Activated gamma-delta T cell (primary cell): ENCODE data around the gene RNASEH2A.
A peak's percentile ranks its signal among the peaks of the same experiment; 100 is the strongest.

Experiments used
- DNase-seq: peaks from one replicate; lab custom pipeline; 2025; lab: John Stamatoyannopoulos, UW

The RNASEH2A gene

DNA sequence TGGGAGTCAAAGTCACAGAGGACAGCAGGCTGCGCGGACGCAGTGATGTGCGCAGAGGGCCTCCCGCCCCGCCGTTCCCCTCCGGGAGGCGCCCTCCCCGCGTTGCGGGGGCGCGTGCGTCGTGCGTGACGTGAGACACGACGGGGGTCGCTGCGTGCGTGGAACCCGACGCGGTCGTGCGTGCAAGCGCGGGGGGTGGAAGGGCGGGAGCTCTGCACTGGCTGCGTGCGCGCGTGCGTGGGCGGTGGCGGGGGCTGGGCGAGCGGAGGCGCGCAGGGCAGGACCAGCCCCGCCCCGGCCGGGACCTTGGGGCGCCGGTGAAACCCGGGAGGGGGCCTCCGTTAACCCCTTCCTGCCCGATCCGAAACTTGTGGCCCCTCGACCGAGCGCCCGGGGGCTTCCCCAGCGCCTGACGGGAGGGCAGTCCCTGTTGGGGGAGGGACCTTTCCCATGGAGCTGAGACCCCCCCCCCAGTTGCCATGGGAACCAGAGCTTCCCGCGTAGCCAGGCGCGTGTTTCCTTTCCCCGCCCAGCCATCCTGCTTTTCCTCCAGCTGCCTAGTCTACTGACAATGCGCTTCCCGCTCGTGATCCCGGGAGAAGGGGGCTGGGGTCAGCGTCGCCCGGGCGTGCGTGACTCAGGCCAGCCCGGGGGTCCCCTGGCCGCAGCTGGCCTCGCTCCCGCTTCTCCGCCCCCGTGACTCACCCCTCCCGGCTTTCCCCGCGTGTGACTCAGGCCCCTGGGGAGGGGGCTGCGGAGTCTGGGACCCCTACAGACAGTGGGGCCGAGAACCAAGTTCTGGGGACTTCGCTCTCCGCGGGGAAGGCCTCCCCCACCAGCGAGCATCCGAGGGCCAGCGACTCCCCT is 23.7 kb upstream of the RNASEH2A start:
- peak; percentile 95 for DNase-seq

DNA sequence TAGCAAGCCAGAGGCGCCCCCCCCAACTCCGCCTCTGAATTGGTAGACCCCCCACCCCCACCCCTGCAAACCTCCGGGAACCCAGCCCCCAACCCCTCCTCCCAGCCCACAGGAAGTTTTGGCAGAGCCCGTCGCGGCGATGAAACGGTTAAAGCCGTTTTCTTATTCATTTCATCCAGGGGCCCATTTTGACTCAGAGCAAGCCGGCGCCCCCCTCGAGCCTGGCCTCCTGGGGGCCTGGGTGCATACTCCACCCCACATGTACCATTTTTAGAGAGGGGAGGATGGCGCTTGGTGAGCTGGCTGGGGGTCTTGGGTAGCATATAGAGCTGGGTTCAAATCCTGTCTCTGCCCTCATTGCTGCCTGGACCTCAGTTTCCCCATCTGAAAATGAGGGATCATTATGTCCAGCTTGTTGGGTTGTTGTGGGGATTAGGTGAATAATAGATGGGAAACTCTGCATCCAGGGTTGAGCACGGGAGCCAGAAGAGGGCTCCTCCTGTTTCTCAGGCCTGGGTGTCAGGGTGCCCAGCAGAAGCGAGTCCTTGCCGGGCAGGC is 23.0 kb upstream of the RNASEH2A start:
- no peak for DNase-seq

DNA sequence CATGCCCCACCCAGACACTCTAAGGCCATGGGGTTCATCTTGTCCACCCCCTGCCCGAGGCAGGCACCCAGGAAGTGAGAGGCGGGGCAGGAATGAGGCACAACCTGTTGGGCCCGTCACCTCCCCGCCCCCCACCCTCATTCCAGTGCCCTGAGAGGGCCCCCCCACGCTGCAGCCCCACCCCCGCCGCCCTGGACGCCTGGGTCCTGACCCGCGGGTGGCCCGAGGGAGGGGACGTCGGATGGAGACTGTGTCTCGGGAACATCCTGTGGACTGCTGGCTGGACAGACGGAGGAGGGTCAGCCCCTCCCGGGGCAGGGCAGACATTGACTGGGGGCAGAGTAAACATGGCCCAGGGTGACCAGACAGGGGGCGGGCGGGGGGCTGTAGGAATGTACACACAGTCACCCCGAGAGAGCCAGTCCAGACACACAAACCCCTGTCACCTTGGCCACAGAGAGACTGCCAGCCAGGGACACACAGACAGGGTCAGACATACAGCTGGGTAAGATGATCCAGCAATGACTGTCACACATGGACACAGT is 22.5 kb upstream of the RNASEH2A start:
- no peak for DNase-seq

- no peak for DNase-seq
These were observed 22.0 kb upstream of the RNASEH2A start for GRCh38 chr19:12784394-12784870.

- DNase-seq = no peak
These were observed 21.4 kb upstream of the RNASEH2A start for GRCh38 chr19:12784871-12785430.

GRCh38 chr19:12785431-12786031 is 20.9 kb upstream of the RNASEH2A start:
- no peak for DNase-seq

GRCh38 chr19:12786141-12786870 is 20.1 kb upstream of the RNASEH2A start:
- DNase-seq = no peak

- DNase-seq = no peak
These were observed 19.4 kb upstream of the RNASEH2A start for GRCh38 chr19:12786952-12787351.

DNA sequence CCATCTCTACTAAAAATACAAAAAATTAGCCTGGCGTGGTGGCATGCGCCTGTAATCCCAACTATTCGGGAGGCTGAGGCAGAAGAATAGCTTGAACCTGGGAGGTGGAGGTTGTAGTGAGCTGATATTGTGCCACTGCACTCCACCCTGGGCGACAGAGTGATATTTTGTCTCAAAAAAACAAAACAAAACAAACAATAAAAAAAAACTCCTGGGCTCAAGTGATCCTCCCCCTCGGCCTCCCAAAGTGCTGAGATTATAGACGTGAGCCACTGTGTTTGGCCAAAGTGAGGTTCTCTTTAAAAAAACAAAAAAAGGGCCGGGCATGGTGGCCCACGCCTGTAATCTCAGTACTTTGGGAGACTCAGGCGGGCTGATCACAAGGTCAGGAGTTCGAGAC is 18.9 kb upstream of the RNASEH2A start:
- DNase-seq = no peak

DNA sequence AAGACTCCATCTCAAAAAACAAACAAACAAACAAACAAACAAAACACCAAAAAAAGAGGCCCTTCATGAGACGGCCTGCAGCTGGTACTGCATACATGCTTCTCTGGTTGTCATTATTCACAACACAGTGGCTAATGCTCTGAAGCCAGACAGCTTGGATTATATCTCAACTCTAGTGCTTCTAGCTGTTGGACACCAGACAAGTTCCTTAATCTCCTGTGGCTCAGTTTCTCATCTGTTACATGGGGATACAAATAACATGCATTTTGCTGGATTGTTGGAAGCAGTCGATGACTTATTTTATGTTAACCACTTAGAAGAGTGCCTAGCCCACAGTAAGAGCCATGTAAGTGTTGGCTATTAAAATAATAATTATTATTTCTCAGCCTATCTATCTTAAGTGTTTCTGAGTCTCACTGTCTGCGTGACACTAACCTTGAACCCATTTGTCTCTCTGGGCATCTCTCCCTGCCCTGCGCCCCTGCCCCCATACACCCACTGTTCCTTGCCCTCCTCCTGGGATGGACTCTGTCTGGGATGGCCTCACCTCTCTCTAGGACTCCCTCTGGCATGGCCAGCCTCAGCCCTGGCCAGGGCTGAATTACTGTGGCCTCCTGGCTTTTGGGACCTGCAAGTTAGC is 18.2 kb upstream of the RNASEH2A start:
- DNase-seq = no peak

DNA sequence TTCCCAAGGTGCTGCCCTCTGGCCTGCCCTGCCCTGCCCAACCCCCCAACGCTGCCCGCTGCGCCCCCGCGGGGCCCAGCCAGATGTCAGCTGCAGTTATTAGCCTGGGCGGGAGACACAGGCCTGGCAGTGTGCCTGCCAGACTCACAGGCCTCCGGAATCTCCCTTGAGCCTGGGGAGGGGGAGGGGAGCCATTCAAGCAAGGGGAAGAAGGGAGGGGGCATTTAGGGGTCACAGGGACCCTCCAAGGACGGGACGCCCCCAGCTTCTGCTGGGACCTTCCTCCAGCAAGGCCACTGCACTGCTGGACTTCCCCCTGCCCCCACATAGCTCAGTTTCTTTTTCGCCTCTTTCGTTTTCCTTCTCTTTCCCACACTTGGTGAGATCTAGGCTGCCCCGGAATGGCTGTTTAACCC is 17.7 kb upstream of the RNASEH2A start:
- no peak for DNase-seq

GRCh38 chr19:12789098-12789903 is 17.1 kb upstream of the RNASEH2A start:
- no peak for DNase-seq

DNA sequence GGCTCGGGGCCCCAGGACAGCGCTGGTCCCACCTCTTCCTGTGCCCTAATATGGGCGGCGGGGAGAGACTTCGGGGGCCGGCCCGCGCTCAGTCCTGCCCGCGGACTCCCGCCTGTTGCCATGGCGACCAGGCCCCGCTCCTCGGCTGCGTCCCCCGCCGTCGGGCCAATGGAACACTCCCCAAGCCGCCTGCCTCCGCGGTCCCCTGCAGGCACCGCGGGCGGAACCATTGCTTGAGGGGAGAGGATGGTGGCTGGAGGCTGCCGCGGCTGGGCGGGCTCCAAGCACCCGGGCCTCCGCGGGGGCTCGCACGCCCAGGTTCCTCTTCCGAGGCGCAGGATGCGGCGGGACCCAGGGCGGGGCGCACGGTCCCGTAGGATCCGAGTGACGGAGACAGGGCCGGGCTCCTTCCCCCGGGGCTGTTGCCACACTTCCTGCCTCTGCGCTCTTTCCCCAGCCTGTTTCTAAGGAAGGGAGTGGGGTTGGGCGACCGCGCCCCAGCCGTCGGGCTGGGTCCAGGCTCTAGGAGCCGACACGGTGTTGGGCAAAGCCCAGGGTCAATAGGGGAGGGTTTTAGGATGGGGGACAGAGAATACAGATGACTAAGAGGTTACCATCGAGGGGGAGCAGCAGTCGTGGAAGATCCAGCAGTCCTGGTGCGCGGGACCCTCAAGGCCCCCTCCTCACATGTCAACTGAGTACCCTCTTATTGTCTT is 16.3 kb upstream of the RNASEH2A start:
- DNase-seq = peak; percentile 95

- DNase-seq = no peak
These were observed 15.6 kb upstream of the RNASEH2A start for GRCh38 chr19:12790628-12791344.

GRCh38 chr19:12791345-12792050 is 14.9 kb upstream of the RNASEH2A start, which contains the start of gene JUNB:
TSS of gene JUNB (plus strand) at chr19:12791486. CDS start at chr19:12791772, 286 bp downstream.
- DNase-seq = peak; percentile 97

DNA sequence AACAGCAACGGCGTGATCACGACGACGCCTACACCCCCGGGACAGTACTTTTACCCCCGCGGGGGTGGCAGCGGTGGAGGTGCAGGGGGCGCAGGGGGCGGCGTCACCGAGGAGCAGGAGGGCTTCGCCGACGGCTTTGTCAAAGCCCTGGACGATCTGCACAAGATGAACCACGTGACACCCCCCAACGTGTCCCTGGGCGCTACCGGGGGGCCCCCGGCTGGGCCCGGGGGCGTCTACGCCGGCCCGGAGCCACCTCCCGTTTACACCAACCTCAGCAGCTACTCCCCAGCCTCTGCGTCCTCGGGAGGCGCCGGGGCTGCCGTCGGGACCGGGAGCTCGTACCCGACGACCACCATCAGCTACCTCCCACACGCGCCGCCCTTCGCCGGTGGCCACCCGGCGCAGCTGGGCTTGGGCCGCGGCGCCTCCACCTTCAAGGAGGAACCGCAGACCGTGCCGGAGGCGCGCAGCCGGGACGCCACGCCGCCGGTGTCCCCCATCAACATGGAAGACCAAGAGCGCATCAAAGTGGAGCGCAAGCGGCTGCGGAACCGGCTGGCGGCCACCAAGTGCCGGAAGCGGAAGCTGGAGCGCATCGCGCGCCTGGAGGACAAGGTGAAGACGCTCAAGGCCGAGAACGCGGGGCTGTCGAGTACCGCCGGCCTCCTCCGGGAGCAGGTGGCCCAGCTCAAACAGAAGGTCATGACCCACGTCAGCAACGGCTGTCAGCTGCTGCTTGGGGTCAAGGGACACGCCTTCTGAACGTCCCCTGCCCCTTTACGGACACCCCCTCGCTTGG is 14.1 kb upstream of the RNASEH2A start:
- peak; percentile 63 for DNase-seq

DNA sequence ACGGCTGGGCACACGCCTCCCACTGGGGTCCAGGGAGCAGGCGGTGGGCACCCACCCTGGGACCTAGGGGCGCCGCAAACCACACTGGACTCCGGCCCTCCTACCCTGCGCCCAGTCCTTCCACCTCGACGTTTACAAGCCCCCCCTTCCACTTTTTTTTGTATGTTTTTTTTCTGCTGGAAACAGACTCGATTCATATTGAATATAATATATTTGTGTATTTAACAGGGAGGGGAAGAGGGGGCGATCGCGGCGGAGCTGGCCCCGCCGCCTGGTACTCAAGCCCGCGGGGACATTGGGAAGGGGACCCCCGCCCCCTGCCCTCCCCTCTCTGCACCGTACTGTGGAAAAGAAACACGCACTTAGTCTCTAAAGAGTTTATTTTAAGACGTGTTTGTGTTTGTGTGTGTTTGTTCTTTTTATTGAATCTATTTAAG is 13.5 kb upstream of the RNASEH2A start:
- no peak for DNase-seq
